HG03342 (cell line): Measurements from ENCODE around the gene TCF25.
"Not testable (repeated sequence)": the region's sequence is repeated elsewhere in the genome, so short reads cannot be mapped to it uniquely, and the experiment has no call there.

Experiments
- ATAC-seq: cut with Tn5 transposase; IDR thresholded peaks from one replicate; pipeline ENCODE4 v1.9.1; 2021; ENCODE audit warnings: mild to moderate bottlenecking, moderate library complexity; ENCODE audit not compliant: unreplicated experiment

Gene TCF25

GRCh38 chr16:89904606-89905510, 31.5 kb downstream of the TCF25 start:
- ATAC-seq = no peak

- ATAC-seq = no peak
Measured at GRCh38 chr16:89905511-89906139, 32.2 kb downstream of the TCF25 start.

GRCh38 chr16:89906140-89907025, 33.0 kb downstream of the TCF25 start:
- ATAC-seq = no peak

GRCh38 chr16:89907055-89907814, 33.8 kb downstream of the TCF25 start:
- no peak for ATAC-seq

GRCh38 chr16:89908236-89908635, 34.8 kb downstream of the TCF25 start:
- ATAC-seq = no peak

- no peak for ATAC-seq
Measured at GRCh38 chr16:89909777-89910716, 36.7 kb downstream of the TCF25 start.

- no peak for ATAC-seq
Measured at GRCh38 chr16:89910717-89911354, 37.4 kb downstream of the TCF25 start.

GRCh38 chr16:89911375-89911774, 38.0 kb downstream of the TCF25 start:
- ATAC-seq = no peak

- ATAC-seq = no peak
Measured at GRCh38 chr16:89912143-89912542, 38.8 kb downstream of the TCF25 start.

GRCh38 chr16:89912627-89913026, 39.2 kb downstream of the TCF25 start:
- ATAC-seq = no peak

GRCh38 chr16:89913408-89914387, 40.3 kb downstream of the TCF25 start:
- ATAC-seq = no peak

- not testable (repeated sequence) for ATAC-seq
Measured at GRCh38 chr16:89914642-89915285, 41.4 kb downstream of the TCF25 start.

GRCh38 chr16:89915303-89916232, 42.2 kb downstream of the TCF25 start:
- no peak for ATAC-seq

- peak; percentile 85 for ATAC-seq
Measured at GRCh38 chr16:89917773-89918452, 44.5 kb downstream of the TCF25 start.

GRCh38 chr16:89918453-89919347, 45.3 kb downstream of the TCF25 start, which contains the start of gene MC1R:
Gene MC1R, plus strand, starts transcription at chr16:89918862. Its CDS starts 397 bp downstream, at chr16:89919259.
- ATAC-seq = no peak
